HG03432 (cell line): ENCODE measurements around the gene GJB5.

Experiments used
- ATAC-seq: cut with Tn5 transposase; IDR thresholded peaks from one replicate; pipeline ENCODE4 v1.9.1; 2021; ENCODE audit warnings: mild to moderate bottlenecking, moderate library complexity; ENCODE audit not compliant: unreplicated experiment

Gene GJB5

DNA sequence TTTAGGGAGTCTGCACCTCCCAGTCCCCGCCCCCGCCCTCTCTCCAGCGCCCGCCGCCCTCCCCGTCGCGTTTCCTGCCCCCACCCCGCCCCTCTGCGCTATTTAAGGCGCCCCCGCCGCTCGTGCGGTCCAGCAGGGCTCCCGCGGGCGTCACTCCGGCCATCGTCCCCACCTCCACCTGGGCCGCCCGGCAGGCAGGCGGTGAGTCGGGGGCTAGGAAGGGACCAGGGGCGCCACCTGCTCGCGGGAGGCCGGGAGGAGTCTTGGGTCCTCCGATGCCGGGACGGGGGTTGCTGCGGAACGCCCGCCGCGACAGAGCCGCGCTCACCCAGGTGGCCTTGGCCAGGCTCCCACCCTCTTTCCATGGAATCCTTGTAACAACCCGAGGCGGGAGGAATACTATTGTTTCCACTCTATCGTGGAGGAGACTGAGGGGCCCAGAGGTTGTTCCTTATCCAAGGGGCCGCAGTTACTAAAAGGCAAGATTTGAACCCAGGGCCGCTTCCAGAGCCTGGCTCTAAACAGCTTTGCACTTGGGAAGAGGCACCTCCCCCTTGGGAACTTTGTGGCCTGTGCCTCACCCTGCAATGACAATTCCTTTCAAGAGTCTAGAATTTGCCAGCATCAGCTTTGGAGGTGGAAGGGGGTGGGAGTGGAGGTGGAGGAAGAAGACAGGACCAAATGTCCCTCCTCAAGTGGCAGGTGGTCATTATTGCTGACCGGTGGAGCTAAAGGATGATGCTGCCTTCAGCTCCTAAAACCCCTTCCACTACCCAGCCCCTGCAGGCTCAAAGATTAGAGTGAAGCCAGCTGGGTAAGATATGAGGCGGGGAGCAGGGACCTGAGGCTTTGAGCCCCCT, 38.3 kb downstream of the GJB5 start, which contains the start of gene GJA4:
Gene GJA4 (plus strand): TSS at position 132 of the 860 bp plus-strand sequence. CDS start 1,215 bp downstream, outside the sequence.
- ATAC-seq: no peak

DNA sequence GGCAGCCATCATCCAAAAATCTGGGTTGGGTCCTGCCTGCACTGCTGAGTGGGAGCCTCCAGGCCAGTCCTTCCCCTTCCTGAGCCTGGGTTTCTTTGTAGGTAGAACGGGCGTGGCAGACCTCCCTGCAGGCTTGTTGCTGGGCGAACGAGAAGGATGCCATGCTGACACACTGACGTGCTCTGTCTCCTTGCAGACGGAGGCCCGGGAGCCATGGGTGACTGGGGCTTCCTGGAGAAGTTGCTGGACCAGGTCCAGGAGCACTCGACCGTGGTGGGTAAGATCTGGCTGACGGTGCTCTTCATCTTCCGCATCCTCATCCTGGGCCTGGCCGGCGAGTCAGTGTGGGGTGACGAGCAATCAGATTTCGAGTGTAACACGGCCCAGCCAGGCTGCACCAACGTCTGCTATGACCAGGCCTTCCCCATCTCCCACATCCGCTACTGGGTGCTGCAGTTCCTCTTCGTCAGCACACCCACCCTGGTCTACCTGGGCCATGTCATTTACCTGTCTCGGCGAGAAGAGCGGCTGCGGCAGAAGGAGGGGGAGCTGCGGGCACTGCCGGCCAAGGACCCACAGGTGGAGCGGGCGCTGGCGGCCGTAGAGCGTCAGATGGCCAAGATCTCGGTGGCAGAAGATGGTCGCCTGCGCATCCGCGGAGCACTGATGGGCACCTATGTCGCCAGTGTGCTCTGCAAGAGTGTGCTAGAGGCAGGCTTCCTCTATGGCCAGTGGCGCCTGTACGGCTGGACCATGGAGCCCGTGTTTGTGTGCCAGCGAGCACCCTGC, 39.3 kb downstream of the GJB5 start:
- no peak for ATAC-seq

DNA sequence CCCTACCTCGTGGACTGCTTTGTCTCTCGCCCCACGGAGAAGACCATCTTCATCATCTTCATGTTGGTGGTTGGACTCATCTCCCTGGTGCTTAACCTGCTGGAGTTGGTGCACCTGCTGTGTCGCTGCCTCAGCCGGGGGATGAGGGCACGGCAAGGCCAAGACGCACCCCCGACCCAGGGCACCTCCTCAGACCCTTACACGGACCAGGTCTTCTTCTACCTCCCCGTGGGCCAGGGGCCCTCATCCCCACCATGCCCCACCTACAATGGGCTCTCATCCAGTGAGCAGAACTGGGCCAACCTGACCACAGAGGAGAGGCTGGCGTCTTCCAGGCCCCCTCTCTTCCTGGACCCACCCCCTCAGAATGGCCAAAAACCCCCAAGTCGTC, 39.9 kb downstream of the GJB5 start:
- ATAC-seq: no peak

- ATAC-seq: no peak
Observed at GRCh38 chr1:34795916-34796315, 41.1 kb downstream of the GJB5 start.

DNA sequence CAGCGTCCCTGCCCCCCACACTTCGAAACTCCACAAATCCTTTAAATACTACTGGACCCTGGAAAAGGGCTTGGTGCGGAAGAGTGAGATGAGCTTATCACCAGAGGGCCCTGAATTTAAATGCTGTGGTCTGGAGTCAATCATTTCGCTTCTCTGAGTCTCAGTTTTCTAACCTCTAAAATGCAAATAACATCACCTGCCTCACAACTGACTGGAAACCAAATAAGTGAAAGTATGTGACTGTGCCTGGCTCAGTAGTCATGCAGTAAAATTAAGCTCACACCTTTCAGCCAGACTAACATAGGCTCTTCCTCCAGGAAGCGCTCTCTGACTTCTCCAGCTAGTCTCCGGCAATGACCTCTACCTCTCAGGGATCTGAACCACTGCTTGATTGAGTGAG, 42.1 kb downstream of the GJB5 start:
- peak; percentile 69 for ATAC-seq

GRCh38 chr1:34800214-34800613, 45.4 kb downstream of the GJB5 start:
- ATAC-seq: no peak

- ATAC-seq: no peak
Observed at GRCh38 chr1:34803770-34804169, 48.9 kb downstream of the GJB5 start.

DNA sequence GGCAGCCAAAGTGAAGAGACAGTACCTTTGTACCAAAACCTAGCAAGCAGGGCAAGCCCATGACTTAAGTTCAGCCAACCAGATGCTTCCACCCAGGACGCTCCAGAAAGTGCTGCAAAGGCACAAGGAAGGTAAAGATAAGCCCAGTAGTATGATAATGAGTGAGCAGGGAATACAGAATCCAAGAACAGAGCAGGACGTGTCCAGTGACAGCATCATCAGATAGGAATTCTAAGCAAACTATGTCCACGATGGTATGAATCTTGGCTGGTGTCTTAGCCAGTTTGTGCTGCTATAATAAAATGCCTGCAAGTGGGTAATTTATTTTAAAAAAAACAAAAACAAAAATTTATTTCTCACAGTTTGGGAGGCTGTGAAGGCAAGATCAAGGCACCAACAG, 51.5 kb downstream of the GJB5 start:
- no peak for ATAC-seq
